GM19324 (cell line): ENCODE results near the gene CTCF.

Experiments used
- ATAC-seq: cut with Tn5 transposase; IDR thresholded peaks from one replicate; pipeline ENCODE4 v1.9.1; 2021; ENCODE audit warnings: mild to moderate bottlenecking, moderate library complexity; ENCODE audit not compliant: unreplicated experiment, low FRiP score

CTCF gene

GRCh38 chr16:67593288-67593687, 31.0 kb downstream of the CTCF start:
- ATAC-seq: no peak

GRCh38 chr16:67593701-67594100, 31.4 kb downstream of the CTCF start:
- ATAC-seq: no peak

- no peak for ATAC-seq
Observed at GRCh38 chr16:67594256-67594915, 32.1 kb downstream of the CTCF start.

- no peak for ATAC-seq
Observed at GRCh38 chr16:67594956-67595355, 32.6 kb downstream of the CTCF start.

GRCh38 chr16:67598527-67598926, 36.2 kb downstream of the CTCF start:
- no peak for ATAC-seq

- no peak for ATAC-seq
Observed at GRCh38 chr16:67605641-67606040, 43.3 kb downstream of the CTCF start.

- no peak for ATAC-seq
Observed at GRCh38 chr16:67606632-67607031, 44.3 kb downstream of the CTCF start.

GRCh38 chr16:67608364-67608763, 46.0 kb downstream of the CTCF start:
- no peak for ATAC-seq

- no peak for ATAC-seq
Observed at GRCh38 chr16:67613808-67614207, 51.5 kb downstream of the CTCF start.

GRCh38 chr16:67628216-67628615, 65.9 kb downstream of the CTCF start:
- no peak for ATAC-seq

GRCh38 chr16:67632415-67633172, 70.3 kb downstream of the CTCF start:
- no peak for ATAC-seq

GRCh38 chr16:67636713-67637112, 74.4 kb downstream of the CTCF start:
- ATAC-seq: no peak

GRCh38 chr16:67637625-67638024, 75.3 kb downstream of the CTCF start:
- ATAC-seq: no peak

GRCh38 chr16:67641779-67642708, 79.7 kb downstream of the CTCF start:
- no peak for ATAC-seq

GRCh38 chr16:67644038-67644437, 81.7 kb downstream of the CTCF start:
- ATAC-seq: no peak

GRCh38 chr16:67645397-67646121, 83.2 kb downstream of the CTCF start:
- ATAC-seq: no peak

GRCh38 chr16:67647111-67647651, 84.9 kb downstream of the CTCF start:
- ATAC-seq: no peak

GRCh38 chr16:67647681-67648080, 85.4 kb downstream of the CTCF start:
- no peak for ATAC-seq

GRCh38 chr16:67648088-67648763, 85.9 kb downstream of the CTCF start:
- ATAC-seq: no peak
